Parathyroid adenoma (tissue), 2 donors: ENCODE results near the gene CACNB2.

Source experiments
- H2AFZ ChIP-seq: fragments of 300-600 bp; sonication (generic); one replicate; pipeline ENCODE4 v1.7.0; 2017; ENCODE audit warnings: antibody characterized with exemption, mild to moderate bottlenecking
- H3K27ac ChIP-seq: fragments of 300-600 bp; sonication (generic); one replicate; pipeline ENCODE4 v1.7.0; 2017
- H3K27me3 ChIP-seq: fragments of 300-600 bp; sonication (generic); one replicate; pipeline ENCODE4 v1.7.0; 2017; ENCODE audit warnings: low read length; ENCODE audit not compliant: control insufficient read depth, insufficient read depth
- H3K36me3 ChIP-seq: fragments of 300-600 bp; sonication (generic); one replicate; pipeline ENCODE4 v1.7.0; 2017; ENCODE audit warnings: low read length; ENCODE audit not compliant: control insufficient read depth, insufficient read depth
- H3K4me1 ChIP-seq: fragments of 300-600 bp; sonication (generic); one replicate; pipeline ENCODE4 v1.7.0; 2017; ENCODE audit warnings: control low read depth
- H3K4me2 ChIP-seq: fragments of 300-600 bp; sonication (generic); one replicate; pipeline ENCODE4 v1.7.0; 2017; ENCODE audit warnings: low read length
- H3K4me3 ChIP-seq: fragments of 300-600 bp; sonication (generic); one replicate; pipeline ENCODE4 v1.7.0; 2017; ENCODE audit warnings: low read depth, low read length
- H3K79me2 ChIP-seq: fragments of 300-600 bp; sonication (generic); one replicate; pipeline ENCODE4 v1.7.0; 2017; ENCODE audit warnings: control low read depth
- H3K9ac ChIP-seq: fragments of 300-600 bp; sonication (generic); one replicate; pipeline ENCODE4 v1.7.0; 2017; ENCODE audit warnings: mild to moderate bottlenecking
- H3K9me3 ChIP-seq: fragments of 300-600 bp; sonication (generic); one replicate; pipeline ENCODE4 v1.7.0; 2017; ENCODE audit warnings: low read length; ENCODE audit not compliant: control insufficient read depth
- TF ChIP-seq, protein P1 (sequence below): fragments of 300-600 bp; sonication (generic); IDR thresholded peaks from one replicate; pipeline ENCODE4 v1.7.0; 2017; ENCODE audit warnings: antibody characterized with exemption, mild to moderate bottlenecking
- donor health status: primary hyperparathyroidism.

Gene CACNB2

DNA sequence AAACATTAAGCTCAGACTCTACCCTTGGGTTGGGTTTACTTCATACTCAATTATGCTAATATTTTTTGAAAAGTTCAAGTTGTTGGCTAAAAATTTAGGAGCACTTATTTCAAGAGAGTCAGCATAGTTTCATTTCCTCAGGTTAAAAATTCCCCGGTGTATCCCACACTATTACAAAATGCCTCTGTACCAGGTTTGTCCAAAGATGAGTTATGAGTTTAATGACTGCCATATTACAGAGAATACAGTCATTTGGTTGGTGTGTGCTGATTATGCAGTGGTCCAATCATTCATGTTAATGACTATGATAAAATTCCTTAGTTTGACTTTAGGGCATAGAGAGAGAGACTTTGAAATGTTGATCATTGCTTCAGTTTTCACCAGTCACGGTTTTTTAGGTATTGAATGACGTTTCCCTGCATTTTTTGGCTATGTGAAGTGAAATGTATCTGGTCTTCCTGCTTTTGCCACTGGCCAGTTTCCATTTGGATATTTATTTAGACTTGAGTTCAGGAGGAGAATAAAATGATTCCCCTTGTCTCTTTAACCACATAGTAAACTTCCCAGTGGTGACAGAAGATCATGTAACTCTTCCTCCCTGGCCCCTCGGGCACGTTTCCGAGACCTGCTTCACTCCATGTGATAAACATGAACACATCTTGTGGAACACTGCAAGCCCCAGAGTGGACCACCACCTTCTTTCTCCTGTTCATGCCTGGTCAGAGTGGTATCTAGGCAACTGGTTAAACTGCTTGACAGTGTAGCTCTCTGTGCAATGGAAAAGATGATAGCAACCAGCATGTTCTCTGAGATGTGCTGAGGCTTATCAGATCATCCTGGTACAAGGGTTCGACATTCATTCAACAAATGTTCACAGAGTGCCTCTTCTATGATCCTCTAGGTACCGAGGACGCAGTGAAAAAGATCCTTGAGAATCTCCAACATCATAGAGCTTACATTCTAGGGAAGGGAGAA is 153.6 kb downstream of the CACNB2 start:
- Histone ChIP-seq H3K27ac (no peak overlapping the region), H2AFZ (no peak overlapping the region), H3K4me2 (no peak overlapping the region), H3K36me3 (no peaks in the 10 kb centered on the region), H3K4me1 (no peaks in the 10 kb centered on the region), H3K9me3 (no peaks in the 10 kb centered on the region), H3K9ac (no peak overlapping the region), H3K79me2 (no peaks in the 10 kb centered on the region), H3K4me3 (no peak overlapping the region), H3K27me3 (no peaks in the 10 kb centered on the region)
- TF ChIP-seq, protein P1, sequence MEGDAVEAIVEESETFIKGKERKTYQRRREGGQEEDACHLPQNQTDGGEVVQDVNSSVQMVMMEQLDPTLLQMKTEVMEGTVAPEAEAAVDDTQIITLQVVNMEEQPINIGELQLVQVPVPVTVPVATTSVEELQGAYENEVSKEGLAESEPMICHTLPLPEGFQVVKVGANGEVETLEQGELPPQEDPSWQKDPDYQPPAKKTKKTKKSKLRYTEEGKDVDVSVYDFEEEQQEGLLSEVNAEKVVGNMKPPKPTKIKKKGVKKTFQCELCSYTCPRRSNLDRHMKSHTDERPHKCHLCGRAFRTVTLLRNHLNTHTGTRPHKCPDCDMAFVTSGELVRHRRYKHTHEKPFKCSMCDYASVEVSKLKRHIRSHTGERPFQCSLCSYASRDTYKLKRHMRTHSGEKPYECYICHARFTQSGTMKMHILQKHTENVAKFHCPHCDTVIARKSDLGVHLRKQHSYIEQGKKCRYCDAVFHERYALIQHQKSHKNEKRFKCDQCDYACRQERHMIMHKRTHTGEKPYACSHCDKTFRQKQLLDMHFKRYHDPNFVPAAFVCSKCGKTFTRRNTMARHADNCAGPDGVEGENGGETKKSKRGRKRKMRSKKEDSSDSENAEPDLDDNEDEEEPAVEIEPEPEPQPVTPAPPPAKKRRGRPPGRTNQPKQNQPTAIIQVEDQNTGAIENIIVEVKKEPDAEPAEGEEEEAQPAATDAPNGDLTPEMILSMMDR, result no peak

DNA sequence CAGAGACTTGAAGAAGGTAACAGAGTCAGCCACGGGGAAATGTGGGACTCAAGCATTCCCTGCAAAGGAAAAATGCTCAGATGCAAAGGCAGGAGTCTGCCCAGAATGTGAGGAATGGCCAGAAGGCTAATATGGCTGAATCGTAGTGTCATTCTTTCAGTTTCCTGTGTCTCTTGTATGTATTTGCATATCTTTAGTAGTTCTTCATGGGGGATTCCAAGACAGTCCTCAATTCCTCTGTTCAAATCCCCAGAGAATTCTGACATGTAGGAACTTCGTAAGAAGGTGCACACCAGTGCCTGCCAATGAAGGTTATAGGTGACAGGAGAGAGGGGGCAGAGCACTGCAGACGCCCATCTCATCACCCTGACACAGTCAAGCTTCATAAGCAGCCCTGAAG is 154.4 kb downstream of the CACNB2 start:
- H3K4me1 ChIP-seq, result no peaks in the 10 kb centered on the region
- no peak overlapping the region for H3K4me3 ChIP-seq
- H3K27me3 ChIP-seq, result no peaks in the 10 kb centered on the region
- no peak overlapping the region for H3K4me2 ChIP-seq
- no peaks in the 10 kb centered on the region for H3K36me3 ChIP-seq
- H3K9me3 ChIP-seq, result no peaks in the 10 kb centered on the region
- H3K9ac ChIP-seq, result no peak overlapping the region
- no peak overlapping the region for H2AFZ ChIP-seq
- TF ChIP-seq, protein P1, result no peak
- no peaks in the 10 kb centered on the region for H3K79me2 ChIP-seq
- H3K27ac ChIP-seq, result no peak overlapping the region

DNA sequence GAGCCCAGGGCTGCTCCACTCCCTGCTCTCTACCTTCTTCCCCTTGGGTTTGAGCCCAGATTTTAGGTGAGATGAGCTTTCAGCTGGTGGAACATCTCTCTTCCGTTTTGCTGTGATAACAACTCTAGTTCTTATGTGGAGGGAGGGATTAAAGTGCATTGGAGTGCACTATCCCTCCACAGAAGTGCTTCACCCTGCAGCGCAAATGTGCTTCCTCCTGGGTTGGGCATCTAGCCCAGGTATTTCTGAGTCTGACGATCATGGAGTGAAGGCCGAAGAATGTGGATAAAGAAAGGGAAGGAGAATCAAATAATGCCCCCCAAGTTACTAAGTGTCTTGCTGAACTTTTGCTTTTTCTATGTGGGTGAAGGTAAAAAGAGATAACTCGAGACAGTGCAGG is 157.4 kb downstream of the CACNB2 start:
- TF ChIP-seq, protein P1, result no peak
- Histone ChIP-seq H3K36me3 (no peaks in the 10 kb centered on the region), H3K9ac (no peak overlapping the region), H3K27me3 (no peaks in the 10 kb centered on the region), H3K4me2 (no peak overlapping the region), H3K79me2 (no peaks in the 10 kb centered on the region), H3K4me1 (no peaks in the 10 kb centered on the region), H3K4me3 (no peak overlapping the region), H3K9me3 (no peaks in the 10 kb centered on the region), H2AFZ (no peak overlapping the region), H3K27ac (no peak overlapping the region)

DNA sequence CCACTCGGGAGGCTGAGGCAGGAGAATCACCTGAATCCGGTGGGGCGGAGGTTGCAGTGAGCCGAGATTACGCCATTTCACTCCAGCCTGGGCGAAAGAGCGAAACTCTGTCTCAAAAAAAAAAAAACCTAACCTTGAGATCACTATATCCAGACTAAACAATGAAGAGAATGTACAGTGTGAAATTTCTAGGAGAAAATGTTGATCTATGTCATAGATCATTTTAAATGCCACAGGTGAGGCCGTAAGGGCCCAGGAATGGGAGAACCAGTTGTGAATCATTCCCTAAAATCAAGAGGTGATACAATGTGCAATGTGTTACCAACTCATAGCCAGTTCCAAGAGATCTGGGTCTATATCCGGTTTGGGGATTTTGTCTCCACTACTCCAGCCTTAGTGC is 158.0 kb downstream of the CACNB2 start:
- H3K27ac ChIP-seq, result no peak overlapping the region

More for the DNA sequence above, 158.0 kb downstream of the CACNB2 start:
- no peak overlapping the region for H3K4me2 ChIP-seq
- H2AFZ ChIP-seq, result no peak overlapping the region
- no peak overlapping the region for H3K4me3 ChIP-seq
- no peak overlapping the region for H3K9ac ChIP-seq
- no peaks in the 10 kb centered on the region for H3K4me1 ChIP-seq
- H3K9me3 ChIP-seq, result no peaks in the 10 kb centered on the region
- no peaks in the 10 kb centered on the region for H3K79me2 ChIP-seq
- no peaks in the 10 kb centered on the region for H3K36me3 ChIP-seq
- H3K27me3 ChIP-seq, result no peaks in the 10 kb centered on the region
- TF ChIP-seq, protein P1, result no peak
